ENCODE data around the gene AGAP1.

AGAP1 gene

GRCh38 chr2:235492850-235493344 is 946 bp upstream of the AGAP1 start:
- FAIRE-seq, result no peak

GRCh38 chr2:235493402-235493774 is 455 bp upstream of the AGAP1 start:
- FAIRE-seq, result no peak

DNA sequence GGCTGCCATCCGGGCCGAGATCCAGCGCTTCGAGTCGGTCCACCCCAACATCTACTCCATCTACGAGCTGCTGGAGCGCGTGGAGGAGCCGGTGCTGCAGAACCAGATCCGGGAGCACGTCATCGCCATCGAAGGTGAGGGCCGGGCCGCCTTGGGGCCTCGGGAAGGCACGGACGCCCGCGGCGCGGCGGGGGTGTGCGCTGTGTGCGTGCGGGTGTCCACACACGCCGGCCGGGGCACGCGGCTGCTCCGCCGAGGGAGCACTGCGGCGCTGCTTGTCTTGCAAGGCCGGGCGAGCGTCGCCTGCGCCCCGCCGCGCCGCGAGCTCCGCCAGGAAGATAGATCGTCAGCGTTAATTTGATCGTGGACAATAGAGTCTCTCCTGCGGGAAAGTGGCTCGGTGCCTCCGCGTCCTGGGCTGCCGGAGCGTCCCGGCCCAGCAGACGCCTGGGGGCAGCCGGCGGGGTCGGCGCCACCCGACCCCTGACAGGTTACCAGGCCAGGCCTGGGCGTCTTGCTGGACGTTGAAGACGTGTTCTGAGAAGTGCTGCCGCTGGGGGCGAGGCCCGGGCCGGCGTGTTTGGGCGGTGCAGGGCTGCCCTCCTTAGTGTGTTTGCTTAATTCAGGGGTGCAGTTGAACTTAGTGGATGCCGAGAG is 1.0 kb downstream of the AGAP1 start:
- no peak for FAIRE-seq

- FAIRE-seq, result no peak
Observed at GRCh38 chr2:235495373-235496238, 1.8 kb downstream of the AGAP1 start.

DNA sequence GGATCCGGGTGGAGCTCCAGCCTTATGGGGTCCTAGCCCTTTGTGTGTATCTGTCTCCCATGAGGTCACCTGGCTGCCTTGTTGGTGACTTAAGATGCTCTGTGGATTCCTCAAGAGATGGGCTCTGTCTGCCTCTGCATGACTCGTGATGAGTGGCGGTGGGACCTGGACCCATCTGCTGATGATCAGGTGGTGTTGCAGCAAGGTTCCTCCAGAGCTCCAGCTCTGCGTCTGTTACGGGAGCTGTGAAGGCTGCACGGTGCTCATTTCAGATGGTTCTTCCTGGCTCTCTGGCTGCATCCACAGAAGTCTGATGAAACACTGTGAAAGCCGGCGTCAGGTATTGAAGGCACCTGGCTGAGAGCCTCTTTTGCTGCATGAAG is 2.4 kb downstream of the AGAP1 start:
- FAIRE-seq, result no peak

DNA sequence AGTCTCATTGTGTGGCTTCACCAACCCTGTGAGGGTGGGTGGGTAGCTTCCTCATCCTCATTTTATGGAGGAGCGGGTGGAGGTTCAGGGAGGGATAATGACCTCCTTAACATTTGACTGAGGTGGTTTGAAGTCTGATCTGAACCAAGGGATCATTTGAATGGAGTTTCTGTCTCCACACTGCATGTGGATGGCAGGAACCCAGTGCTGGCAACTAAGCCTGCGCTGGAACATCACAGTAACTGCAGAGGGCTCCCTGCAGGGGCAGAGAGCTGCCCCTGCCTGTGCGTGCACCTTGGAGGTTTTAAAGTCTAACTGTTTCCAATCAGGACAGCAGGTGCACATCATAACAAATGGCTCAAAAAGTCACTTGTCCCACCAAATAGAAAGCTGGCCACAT is 3.3 kb downstream of the AGAP1 start:
- FAIRE-seq, result no peak

DNA sequence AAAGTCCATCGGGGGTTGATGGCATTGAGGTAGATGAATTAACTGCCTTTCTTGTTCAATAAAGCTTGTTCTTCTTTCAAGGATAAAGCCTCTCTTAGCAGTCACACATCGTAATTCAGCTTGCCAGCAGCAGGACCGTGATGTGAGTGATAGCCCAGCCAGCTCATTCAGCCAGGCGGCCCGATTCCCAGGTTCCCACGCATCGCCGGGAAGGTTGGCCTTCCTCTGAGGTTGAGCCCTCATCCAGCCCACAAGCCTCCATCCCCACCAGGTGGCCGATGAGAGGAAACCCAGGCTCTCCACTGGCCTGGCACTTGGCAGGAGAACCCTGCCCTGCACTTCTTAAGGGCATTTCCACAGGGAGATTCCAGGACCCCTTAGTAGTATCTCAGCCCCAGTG is 4.7 kb downstream of the AGAP1 start:
- FAIRE-seq, result no peak

DNA sequence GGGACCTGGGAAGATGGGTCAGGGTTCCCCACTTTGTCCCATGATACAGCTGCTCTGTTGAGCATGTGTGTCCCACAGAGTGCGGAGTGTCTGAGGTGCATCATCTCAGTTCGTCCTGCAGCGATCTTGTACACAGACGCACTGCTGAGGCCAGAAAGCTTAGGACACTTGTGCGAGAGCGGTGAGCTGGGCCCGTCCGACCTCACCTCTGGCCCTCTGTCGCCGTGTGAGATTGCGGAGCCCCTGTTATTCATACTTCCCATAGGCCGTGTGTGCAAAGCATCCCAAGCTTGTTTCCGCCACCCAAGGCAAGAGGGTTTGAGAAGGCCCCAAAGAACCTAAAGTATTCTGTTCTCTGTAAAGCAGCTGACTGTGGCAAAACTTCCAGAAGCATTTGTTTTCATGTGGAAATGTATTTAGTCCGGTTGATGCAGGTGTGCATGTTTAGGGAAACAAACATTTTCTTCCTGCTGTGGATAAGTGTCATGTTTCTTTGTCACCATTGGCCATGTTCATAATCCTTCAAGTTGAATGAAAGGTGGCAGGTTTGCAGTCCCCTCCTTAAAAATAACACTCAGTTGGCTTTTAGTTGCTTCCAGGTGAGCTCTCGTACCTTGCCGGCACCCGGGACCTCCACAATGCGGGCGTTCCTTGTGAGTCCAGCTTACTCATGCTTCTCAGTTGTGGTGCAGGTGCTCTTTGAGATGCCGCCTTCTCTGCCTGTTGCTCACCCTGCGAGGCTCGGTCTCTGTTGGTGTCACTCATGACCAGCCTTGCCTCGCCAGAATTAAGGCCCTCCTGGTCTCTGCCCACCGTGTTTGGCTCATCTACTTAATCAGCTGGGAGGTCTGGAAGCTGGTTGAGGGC is 5.3 kb downstream of the AGAP1 start:
- no peak for FAIRE-seq

DNA sequence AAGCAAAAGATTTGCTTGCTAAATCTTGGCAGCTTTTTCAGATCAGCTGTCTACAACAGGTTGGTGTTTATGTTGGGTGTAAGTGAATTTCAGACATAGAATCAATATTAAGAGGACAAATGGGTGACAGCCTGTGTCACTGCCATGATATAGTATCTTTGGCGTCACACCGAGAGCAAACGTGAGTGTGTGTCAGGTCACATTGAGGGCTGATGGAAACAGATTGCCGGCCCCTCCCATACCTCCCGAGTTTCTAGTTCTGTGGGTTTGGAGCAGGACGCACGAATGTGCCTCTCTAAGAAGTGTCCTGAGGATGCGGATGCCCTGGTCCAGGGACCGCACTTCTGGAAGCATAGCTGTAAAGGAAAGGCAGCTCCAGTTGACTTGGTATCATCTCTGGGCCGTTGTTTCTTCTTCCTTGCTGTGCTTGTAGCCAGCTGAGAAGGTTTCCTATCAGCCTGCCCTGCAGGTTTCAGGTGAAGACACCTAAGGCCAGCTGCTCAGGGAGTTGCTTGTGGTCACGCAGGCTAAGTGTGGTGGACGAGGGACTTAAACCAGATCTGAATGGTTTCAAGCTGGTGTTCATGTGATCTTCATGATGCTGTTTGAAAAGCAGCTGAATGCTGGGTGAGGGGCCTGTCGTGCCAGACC is 6.4 kb downstream of the AGAP1 start:
- FAIRE-seq, result no peak

- no peak for FAIRE-seq
Observed at GRCh38 chr2:235500761-235501672, 7.2 kb downstream of the AGAP1 start.

GRCh38 chr2:235501673-235502031 is 7.8 kb downstream of the AGAP1 start:
- FAIRE-seq, result no peak

- no peak for FAIRE-seq
Observed at GRCh38 chr2:235502336-235502735, 8.5 kb downstream of the AGAP1 start.

DNA sequence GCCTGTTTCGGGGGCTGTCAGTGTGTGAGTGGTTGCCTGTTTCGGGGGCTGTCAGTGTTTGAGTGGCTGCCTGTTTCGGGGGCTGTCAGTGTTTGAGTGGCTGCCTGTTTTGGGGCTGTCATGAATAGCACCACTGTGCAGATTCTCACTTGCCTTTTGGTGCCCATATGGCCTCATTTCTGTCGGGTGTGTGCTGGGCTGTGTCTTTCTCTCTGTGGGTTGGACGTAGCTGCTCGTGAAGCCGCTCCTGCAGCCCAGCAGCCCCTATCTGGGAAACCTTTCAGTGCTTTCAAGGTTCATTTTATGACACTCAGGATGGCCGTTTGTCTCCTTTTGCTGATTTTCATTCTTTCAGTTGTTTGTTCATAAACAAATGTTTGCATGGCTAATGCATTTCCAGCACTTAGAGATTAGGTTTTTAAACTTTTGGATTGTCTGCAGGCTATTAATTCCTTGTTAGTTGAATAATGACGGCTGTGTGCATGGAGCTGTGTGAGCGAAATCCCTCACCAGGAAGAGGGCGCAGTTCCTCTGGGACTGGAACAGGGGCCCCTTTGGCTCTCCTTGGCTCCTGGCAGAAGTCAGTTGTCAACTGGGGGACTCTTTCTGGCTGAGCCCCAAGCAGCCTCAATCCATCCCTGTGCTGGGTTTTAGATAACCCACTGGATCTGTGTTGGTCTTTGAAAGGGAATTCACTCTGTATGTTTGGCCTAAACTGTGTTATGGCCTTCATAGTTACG is 10.8 kb downstream of the AGAP1 start:
- no peak for FAIRE-seq

DNA sequence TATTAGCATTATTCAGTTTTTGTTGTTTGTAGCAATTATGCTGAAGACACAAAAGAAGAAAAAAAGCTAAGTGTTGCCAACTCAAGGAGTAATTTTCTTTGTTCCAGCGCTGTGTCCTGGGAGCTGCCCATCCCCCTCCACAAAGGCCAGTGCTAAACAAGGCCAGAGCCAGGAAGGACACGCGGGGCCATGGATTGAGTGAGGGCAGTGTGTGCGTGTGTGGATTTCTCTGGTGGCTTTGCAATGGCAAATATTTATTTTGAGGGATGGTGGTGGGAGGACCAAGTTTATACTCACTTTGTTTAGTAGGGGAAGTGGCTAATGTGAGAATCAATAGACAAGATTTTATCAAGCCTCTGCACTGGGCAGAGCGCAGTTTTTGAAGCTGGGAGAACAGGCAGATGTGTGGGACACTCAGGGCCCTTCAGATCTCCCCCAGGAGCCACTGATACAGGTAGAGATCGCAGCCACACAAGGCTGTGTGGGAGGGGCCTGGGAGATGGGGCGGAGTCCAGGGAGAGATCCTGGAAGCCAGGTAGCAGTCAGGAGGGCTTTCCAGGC is 11.4 kb downstream of the AGAP1 start:
- no peak for FAIRE-seq

DNA sequence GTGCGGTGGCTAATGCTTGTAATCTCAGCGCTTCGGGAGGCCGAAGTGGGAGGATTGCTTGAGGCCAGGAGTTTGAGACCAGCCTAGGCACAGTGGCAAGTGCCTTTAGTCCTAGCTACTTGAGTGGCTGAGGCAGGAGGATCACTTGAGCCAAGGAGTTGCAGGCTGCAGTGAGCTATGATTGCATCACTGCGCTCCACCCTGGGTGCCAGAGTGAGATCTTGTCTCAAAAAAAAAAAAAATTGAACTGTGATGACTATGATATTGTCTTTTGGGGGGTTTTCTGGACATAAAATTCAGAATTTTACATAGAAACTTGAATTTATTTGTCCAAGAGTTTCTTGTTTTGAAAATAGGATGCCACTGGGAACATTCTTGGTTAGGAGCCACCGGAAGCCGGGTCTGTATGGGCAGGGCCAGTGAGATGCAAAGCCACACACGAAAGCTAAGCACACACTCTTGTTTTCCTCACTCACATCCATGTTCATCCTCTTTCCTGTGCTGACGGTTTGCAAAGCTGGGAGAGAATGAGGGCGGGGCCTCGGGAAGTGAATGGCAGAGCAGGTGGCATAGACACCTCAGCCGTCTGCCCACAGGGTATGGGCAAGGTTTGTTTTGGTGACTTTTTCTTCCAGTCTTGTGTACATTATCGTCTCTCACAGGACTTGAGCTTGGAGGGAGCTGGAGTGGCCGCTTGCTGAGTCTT is 12.6 kb downstream of the AGAP1 start:
- no peak for FAIRE-seq

DNA sequence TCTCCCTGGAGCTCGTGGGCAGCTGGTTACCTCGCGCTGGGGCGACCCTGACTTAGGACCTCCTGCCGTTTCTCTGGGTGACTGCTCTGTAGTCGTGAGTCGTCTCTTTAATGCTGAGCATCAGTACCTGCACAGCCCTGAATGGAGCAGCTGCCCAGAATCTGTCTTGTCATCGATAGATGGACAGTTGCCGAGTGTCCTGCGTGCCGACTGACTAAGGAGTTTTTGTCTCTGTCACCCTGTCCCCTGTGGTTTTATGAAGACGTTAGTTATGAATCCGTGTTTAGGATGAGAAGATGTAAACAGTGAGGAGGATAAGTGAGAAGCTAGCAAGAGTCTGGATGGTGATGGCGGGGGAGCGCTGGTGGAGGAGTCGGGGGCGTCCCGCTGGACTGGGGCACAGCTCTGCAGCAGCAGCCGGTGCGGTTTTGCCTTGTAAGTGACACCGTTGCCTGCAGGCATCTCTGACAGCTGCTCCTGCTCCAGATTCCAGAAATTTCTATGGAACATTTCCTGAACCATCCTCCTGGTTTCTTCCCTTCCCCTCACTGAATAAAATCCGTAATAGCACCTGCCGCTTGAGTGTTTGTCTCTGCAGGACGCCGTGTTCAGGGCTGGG is 13.3 kb downstream of the AGAP1 start:
- no peak for FAIRE-seq

DNA sequence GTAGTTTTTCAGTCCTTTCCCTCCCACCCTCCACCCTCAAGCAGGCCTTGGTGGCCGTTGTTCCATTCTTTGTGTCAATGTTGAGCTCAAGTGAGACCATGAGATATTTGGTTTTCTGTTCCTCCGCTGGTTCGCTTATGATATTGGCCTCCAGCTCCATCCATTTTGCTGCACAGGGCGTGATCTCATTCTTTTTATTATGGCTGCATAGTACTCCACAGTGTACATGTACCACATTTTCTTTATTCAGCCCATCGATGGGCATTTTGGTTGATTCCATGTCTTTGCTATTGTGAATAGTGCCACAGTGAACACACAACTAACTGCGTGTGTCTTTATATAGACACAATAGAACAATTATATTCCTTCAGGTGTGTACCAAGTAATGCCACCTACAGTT is 14.1 kb downstream of the AGAP1 start:
- FAIRE-seq, result no peak

DNA sequence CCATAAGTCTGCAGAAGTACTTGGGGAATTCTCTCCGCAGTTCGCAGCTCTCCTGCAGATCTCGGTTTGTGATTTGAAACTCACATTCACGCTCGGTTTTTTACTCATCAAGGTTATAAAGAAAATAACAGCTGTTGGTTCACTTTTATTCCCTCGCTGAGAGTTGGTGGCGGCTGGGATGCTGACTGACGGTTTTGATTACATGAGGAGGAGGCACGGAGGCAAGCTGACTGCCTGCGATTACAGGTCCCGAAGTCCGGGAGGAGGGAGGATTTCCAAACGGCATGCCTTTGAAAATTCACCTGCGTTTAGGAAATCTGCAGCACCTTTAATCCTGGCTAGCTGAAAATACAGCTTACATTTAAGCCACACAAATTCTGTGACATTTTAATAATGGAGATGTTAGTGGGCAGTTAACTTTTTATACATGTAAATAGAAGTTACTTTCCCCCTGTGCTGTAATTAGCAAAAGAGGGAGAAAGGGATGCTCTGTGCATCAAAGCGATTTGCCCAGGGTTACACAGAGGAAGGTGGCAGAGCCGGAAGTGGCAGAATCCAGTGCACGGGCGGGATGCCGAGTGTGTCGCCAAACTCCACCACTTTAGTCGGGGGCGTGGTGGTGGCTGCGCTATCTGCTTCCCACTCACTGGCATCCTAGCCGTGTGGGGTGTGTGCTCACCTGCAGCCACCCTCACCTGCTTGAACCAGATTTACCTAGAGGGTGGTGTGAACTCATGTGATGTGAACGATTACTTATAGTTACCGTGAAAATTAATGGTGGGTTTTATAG is 14.7 kb downstream of the AGAP1 start:
- FAIRE-seq, result no peak

GRCh38 chr2:235510318-235510717 is 16.5 kb downstream of the AGAP1 start:
- FAIRE-seq, result no peak

Measured in TTC549 (cell line).